Heart left ventricle (tissue), 16 donors: ENCODE measurements around the gene PACRG. TPM values are rescaled to one million over a fixed set of nuclear protein-coding genes. Genes with fewer than 3 reads are reported as not detected.

ENCODE experiments used
- ATAC-seq, 4 donors: fragments of 200-7000 bp; cut with Tn5 transposase; one replicate each; pipeline ENCODE4 v1.9.1; 2020 to 2022; ENCODE audit warnings: moderate library complexity in 4 of 4, mild to moderate bottlenecking in 3 of 4, moderate number of reproducible peaks in 1 of 4
- DNase-seq, 5 donors: peaks; one replicate each; pipeline ENCODE4 v3.0.0-alpha.2; 2020
- H3K27ac ChIP-seq, 12 donors: fragments of 200-600 bp; sonication (generic) in 4 of 12; one replicate each; pipeline versions ENCODE4 v1.5.0 to v1.8.0; 2016 to 2022; ENCODE audit warnings: mild to moderate bottlenecking in 2 of 12
- H3K27me3 ChIP-seq, 9 donors: fragments of 200-600 bp; sonication (generic) in 2 of 9; one replicate each; pipeline versions ENCODE4 v1.5.1 to v1.8.0; 2016 to 2022; ENCODE audit warnings: mild to moderate bottlenecking in 3 of 9
- H3K36me3 ChIP-seq, 9 donors: fragments of 200-600 bp; sonication (generic) in 2 of 9; one replicate each; pipeline versions ENCODE4 v1.5.0 to v1.8.0; 2018 to 2022; ENCODE audit warnings: mild to moderate bottlenecking in 2 of 9
- H3K4me1 ChIP-seq, 12 donors: fragments of 200-600 bp; sonication (generic) in 4 of 12; one replicate each; pipeline versions ENCODE4 v1.5.0 to v1.8.0; 2016 to 2022; ENCODE audit warnings: mild to moderate bottlenecking in 3 of 12
- H3K4me3 ChIP-seq, 12 donors: fragments of 200-600 bp; sonication (generic) in 4 of 12; one replicate each; pipeline versions ENCODE4 v1.5.0 to v1.8.0; 2017 to 2022; ENCODE audit warnings: mild to moderate bottlenecking in 9 of 12, moderate library complexity in 4 of 12
- H3K9me3 ChIP-seq, 12 donors: fragments of 200-600 bp; sonication (generic) in 4 of 12; one replicate each; pipeline versions ENCODE4 v1.5.0 to v1.8.0; 2016 to 2022; ENCODE audit warnings: mild to moderate bottlenecking in 1 of 12
- CTCF ChIP-seq, 12 donors: fragments of 200-600 bp; sonication (generic) in 4 of 12; IDR thresholded peaks; one replicate each; pipeline versions ENCODE4 v1.5.0 to v1.8.0; 2018 to 2022; ENCODE audit warnings: antibody characterized with exemption in 12 of 12, mild to moderate bottlenecking in 5 of 12
- POLR2A ChIP-seq, 2 donors: fragments of 450-650 bp; IDR thresholded peaks; one replicate each; pipeline ENCODE4 v1.6.1; 2017; ENCODE audit warnings: antibody characterized with exemption in 2 of 2, mild to moderate bottlenecking in 2 of 2, moderate library complexity in 2 of 2
- WGBS, 4 donors: extraction: QIAGEN DNeasy Blood & Tissue Kit in 2 of 4; methylation state at CpG; one replicate each; pipeline versions ENCODE4 v1.1.5 to v1.1.7; 2013 to 2018; 5-methylcytosine and 5-hydroxymethylcytosine counted together
- intact Hi-C, 10 donors: fragments of 100-400 bp; cut with DNase I; formaldehyde crosslinking; loops; one replicate each; pipeline versions ENCODE4 v1.11.1 to v1.14.2; 2022
- polyA plus RNA-seq, 2 donors: library from polyadenylated mRNA; stranded (reverse); fragments of 200-250 nt; gene quantifications; one replicate each; pipeline ENCODE4 v1.2.3, GENCODE V29; 2013
- total RNA-seq, 9 donors: library from RNA; depleted of rRNA in 2 of 9; stranded (reverse); fragments of >200 nt in 2 of 9; fragmentation: NEBNext Ultra II Directional in 3 of 9; extraction: Animal tissue kit (Norgen Biotek cat#: 25700) in 3 of 9; gene quantifications; one replicate each; pipeline versions ENCODE4 v1.1.0 to v1.2.4, GENCODE V29; 2016 to 2023
- donor health status: ischemic (EF 13 %, LVEDD 7.1; RV severe dilation, severe dysfunction).
- donor health status: healthy with polysubstance abuse.
- donor health status: DM: no; HTN: yes; CAD: no.
- donor health status: DM: no; HTN: no; CAD: no.
- donor health status: ischemic (EF 25% LVEDD 6.9; RV normal size, moderate dysfunction).
- donor health status: ischemic (EF 25% LVEDD 5.7; RV mildly dilated, moderate dysfunction).
- donor health status: healthy.
- donor health status: DM: yes; HTN: yes; CAD: no.
- donor health status: ischemic (EF 35%, LVEDD 5.7; RV mildly dilated, moderate dysfunction).
- donor health status: nonischemic (EF 11% LVEDD 7.7; RV severe dilation, severe dysfunction).
- donor health status: DM: yes; HTN: yes; CAD: no.
- donor health status: PGD.
- donor health status: ischemic (EF 29% LVEDD 5.4; RV normal size, mild dysfunction).
- donor health status: nonischemic (EF 23%, LVEDD 6.1; RV moderate dilation, normal function).

PACRG gene
- total and polyA plus RNA-seq, 11 donors, result 2.0 to 83.3 (median 11.8) TPM

- no peaks in the 10 kb centered on the region for H3K27me3 ChIP-seq
- ATAC-seq (no peak), DNase-seq (no peak)
- TF ChIP-seq POLR2A (IDR thresholded peaks at IDR 0.05) (no peak), CTCF (IDR thresholded peaks at IDR 0.05) (no peak)
- intact Hi-C loops, result no loop called here
- no peaks in the 10 kb centered on the region for H3K4me1 ChIP-seq
- 74 to 82% (median 81%) methylated on average over 1 of the region's 1 CpG for WGBS, 4 donors
- H3K36me3 ChIP-seq, result no peaks in the 10 kb centered on the region
- H3K27ac ChIP-seq, result no peak overlapping the region
- no peak overlapping the region for H3K4me3 ChIP-seq
- H3K9me3 ChIP-seq, result peaks cover 0 to 45% (median 16%) of the 10 kb centered on the region in 12 donors
Observed at GRCh38 chr6:162934844-162935243, 207.1 kb downstream of the PACRG start.

GRCh38 chr6:162940426-162940825, 212.7 kb downstream of the PACRG start:
- Histone ChIP-seq H3K4me3 (no peak overlapping the region), H3K36me3 (no peaks in the 10 kb centered on the region), H3K27ac (no peak overlapping the region), H3K27me3 (no peaks in the 10 kb centered on the region), H3K9me3 (peaks cover 0 to 29% (median 7%) of the 10 kb centered on the region in 12 donors), H3K4me1 (peaks cover 0 to 4% (median 0%) of the 10 kb centered on the region in 12 donors)
- DNase-seq (peak in 3 of 5 donors; percentile 28 to 30 (median 29)), ATAC-seq (peak in 2 of 4 donors; percentile 47 to 61)
- no peak for TF ChIP-seq POLR2A (IDR thresholded peaks at IDR 0.05)
- TF ChIP-seq CTCF (IDR thresholded peaks at IDR 0.05), result no peak
- WGBS, 4 donors, result 35 to 48% (median 43%) methylated on average over 5 of the region's 5 CpGs
- intact Hi-C loops, result no loop called here

DNA sequence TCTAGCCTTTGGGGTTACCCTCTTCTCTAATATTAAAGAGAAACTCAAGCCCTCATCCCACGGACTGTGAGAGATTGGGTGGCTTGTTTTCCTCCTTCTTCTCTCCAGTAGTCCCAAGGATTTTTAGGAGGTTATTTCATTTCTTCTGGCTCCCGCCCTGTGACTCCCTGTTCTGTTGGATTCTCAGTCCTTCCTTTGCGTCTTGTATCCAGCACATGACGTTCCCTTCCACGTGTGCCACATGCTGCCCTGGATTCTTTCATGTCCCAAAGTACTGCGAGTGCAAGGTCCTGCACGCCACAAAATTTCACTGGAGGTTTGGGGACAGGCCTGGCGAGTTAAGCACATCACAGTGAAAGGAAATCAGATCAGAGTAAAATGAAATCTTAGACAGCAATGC, 213.4 kb downstream of the PACRG start:
- H3K9me3 ChIP-seq, result peaks cover 0 to 29% (median 7%) of the 10 kb centered on the region in 12 donors
- no peaks in the 10 kb centered on the region for H3K27me3 ChIP-seq
- ATAC-seq, result peak in 2 of 4 donors; percentile 14 to 47
- no peak overlapping the region for H3K27ac ChIP-seq
- intact Hi-C loops, result no loop called here
- H3K4me3 ChIP-seq, result no peak overlapping the region
- peaks cover 0 to 4% (median 0%) of the 10 kb centered on the region in 12 donors for H3K4me1 ChIP-seq
- no peak for DNase-seq
- H3K36me3 ChIP-seq, result no peaks in the 10 kb centered on the region
- TF ChIP-seq CTCF (IDR thresholded peaks at IDR 0.05) (no peak), POLR2A (IDR thresholded peaks at IDR 0.05) (no peak)
- WGBS, 4 donors, result 64 to 82% (median 72%) methylated on average over 8 of the region's 8 CpGs

DNA sequence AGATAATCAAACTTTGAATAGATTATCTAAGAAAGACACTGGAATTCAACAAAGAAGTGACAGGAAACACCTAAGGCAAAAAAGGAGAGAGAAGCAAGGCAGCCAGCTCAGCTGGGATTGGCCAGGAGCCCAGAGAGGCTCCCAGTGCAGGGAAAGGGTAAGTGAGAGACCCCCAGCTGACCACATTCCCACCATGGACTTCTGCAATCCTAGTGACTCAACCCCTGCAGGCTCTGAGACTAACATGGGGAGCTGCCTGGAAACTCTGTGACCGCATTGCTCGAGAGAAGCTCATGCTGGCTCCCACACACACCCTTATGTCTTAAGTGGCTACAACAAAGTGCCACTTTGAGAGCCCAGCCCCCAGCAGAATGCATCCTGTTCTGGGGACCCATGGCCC, 215.1 kb downstream of the PACRG start:
- Histone ChIP-seq H3K4me3 (no peak overlapping the region), H3K27ac (no peak overlapping the region), H3K9me3 (peaks cover 0 to 28% (median 6%) of the 10 kb centered on the region in 12 donors), H3K36me3 (no peaks in the 10 kb centered on the region), H3K4me1 (peaks cover 0 to 4% (median 0%) of the 10 kb centered on the region in 12 donors), H3K27me3 (no peaks in the 10 kb centered on the region)
- WGBS, 4 donors, result 88 to 100% (median 91%) methylated on average over 2 of the region's 2 CpGs
- no peak for TF ChIP-seq POLR2A (IDR thresholded peaks at IDR 0.05)
- no peak for TF ChIP-seq CTCF (IDR thresholded peaks at IDR 0.05)
- intact Hi-C loops, result no loop called here
- no peak for ATAC-seq
- DNase-seq, result no peak
